ENCODE measurements around the gene OSGIN1.

Gene OSGIN1

DNA sequence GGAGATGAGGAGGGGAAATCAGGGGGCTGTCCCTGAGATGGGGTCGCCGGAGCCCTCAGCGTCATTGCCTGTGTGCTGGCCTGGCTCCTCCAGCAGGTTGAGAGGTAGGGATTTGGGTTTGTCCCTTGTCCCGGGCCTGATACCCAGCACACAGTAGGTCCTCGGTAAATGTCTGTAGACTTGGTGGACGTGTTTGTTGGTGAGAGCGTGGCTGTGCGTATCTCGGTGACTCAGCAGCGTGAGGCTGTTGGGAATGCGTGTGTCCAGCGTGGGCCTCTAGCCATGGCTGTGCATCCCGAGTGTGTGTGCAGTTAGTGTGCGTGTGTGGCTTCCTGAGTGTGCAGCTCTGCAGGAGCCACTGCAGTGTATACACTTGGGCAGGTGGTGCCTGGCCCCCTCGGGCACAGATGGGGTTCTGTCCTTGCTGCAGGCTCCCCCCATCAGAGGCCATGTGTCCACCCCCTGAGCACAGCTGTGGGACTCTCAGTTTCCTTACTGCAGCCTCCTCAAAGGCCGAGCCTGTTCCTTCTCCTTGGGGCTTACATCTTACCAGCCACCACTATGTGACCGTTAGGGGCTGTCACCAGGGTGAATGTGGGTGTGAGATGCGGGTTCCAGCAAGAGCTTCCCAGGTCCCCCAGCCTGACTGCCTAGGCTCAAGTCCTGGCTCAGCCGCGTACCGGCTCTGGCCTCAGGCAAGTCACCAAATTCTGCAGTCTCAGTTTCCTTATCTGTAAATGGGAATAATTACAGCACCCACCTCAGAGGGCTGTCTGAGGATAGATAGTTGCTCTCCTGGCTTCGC lies 20.7 kb downstream of the OSGIN1 start:
- no peak for DNase-seq

DNA sequence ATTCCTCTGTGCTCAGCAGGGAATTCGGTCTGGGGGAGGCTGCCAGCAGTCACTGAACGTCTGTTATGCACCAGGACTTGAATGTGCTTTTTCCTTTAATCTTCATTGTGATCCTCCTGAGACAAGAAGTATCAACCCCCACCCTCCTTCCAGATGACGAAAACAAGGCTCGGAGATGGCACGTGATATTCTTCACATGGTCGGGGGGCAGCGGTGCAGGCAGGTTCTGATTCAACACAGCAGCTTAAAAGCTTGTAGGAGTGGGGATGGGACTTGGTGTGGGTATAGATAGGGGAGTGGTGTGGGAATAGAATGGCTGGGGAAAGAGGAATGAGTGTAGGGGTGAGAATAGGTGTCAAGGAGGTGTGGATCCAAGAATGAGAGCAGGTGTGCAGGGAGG lies 21.4 kb downstream of the OSGIN1 start:
- no peak for DNase-seq

GRCh38 chr16:83975590-83976260 lies 22.7 kb downstream of the OSGIN1 start:
- no peak for DNase-seq

DNA sequence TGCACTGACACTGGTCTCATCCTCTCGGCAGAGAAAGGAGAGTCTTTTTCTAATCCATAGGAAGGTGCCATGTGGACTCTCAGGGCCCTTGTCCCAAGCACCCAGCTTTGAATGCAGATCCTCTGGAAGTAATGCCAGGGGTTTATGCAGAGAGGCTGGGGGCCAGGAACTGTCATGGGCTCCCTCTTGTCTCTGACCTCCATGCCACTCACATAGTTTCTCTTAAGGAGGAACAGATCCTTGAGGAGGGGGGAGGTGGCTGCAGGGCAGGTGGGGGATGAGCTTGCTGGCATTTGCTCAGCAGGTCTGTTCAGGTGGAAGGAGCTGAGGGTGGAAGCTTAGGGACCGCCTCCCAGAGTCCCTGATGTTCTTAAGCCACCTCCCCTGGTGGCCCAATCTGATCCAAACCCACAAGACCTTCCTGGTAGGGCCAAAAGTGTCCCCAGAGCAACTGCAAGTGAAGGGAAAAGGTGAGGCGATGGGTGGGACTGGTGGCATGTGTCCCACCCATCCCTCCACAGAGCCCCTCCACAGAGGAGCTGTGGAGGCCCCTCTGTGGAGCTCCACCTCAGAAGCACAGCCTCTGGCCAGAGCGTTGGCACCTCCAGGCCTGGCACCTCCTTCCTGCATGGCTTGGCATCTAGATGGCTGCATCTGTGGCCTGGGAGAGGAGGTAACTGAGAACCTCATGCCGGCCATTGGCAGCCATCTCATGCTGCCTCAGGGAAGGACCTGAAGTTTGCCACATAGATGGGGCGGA lies 24.2 kb downstream of the OSGIN1 start:
- no peak for DNase-seq

DNA sequence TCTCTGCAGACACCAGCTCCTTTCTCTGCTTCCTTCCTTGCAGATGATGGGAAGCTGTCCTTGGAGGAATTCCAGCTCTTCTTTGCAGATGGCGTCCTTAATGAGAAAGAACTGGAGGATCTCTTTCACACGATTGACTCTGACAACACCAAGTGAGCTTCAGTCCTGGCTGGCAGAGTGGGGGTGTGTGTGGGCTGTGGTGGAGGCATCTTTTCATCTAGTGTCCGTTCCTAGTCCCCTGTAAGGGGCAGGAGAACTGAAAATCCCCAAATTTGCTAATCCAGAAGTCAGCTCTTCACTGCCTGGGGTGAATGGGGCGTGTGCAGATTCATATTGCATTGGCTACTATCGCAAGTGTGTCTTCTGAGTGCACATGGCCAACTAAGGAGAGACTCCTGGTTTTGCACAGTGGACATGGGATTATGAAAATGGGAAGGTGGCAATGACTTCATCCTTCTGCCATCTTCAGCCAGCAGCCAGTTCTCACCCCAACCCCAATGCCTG lies 25.4 kb downstream of the OSGIN1 start:
- DNase-seq, result no peak

- no peak for DNase-seq
Measured at GRCh38 chr16:83979441-83979840, 26.4 kb downstream of the OSGIN1 start.

DNA sequence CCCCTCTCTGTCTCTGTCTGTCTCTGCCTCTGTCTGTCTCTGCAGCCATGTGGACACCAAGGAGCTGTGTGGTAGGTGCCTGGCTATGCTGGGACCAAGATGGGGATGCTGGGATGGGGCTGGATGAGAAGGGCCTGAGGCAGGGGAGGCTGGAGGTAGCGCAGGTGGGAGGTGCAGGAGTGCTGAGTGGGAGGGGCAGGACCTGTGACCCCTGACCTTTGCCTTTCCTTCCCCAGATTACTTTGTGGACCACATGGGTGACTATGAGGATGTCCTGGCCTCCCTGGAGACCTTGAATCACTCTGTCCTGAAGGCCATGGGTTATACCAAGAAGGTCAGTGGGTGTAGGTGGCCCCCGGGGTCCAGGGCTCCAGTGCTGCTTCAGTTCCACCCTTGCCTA lies 27.8 kb downstream of the OSGIN1 start:
- DNase-seq, result no peak

DNA sequence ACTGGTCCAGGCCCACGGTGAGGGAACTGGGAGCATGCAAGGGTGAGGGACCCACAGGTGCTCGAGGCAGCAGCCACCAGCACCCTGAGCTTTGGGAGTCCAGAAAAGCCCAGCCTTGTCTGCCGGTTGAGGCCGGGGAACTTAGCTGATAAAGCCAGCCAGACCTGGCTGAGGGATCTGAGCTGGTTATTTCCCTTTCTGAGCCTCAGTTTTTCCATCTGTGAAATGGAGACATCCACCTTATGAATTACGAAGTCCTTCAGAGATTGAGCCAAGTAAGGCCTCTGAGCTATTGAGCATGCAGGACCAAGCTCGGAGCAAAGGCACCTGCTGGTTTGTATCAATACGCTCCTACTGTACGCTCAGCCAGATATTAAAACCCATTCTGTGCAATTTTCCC lies 28.8 kb downstream of the OSGIN1 start:
- no peak for DNase-seq

DNA sequence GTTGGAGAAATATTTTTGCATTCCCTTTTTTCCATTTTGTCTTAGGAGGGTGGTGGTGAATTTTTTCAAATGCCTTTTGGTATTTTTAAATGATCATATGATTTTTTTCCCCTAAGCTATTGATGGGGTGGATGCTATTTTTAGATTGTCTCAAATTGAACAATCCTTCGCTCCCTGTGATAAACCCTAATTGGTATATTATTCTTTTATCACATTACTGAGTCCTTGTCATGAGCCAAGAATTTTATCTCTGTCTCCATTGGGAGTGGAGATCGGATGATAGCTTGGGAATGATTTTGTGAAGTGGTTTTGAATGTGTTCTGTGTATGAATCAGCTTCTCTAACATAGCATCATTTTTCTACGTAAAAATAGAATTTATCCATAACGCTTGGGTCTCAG lies 30.5 kb downstream of the OSGIN1 start:
- no peak for DNase-seq

DNA sequence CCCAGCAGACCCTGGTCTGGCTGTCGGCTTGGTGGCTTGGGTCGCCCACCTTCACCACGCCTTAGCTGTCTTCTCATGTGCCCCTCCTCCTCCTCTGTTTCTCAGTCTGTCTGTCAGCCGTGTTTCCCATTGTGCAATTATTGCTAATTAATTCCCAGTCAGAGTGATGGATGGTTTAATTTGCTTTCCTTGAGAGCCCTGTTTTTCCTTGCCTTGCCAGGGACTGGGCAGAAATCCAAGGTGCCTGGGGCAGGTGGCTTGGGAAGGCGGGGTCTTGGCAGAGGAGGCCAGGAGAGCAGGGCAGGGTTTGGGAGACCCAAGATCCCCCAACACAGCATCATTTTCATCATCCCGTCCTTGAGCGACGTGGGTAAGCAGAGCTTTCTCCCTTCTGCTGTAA lies 36.3 kb downstream of the OSGIN1 start:
- no peak for DNase-seq

DNA sequence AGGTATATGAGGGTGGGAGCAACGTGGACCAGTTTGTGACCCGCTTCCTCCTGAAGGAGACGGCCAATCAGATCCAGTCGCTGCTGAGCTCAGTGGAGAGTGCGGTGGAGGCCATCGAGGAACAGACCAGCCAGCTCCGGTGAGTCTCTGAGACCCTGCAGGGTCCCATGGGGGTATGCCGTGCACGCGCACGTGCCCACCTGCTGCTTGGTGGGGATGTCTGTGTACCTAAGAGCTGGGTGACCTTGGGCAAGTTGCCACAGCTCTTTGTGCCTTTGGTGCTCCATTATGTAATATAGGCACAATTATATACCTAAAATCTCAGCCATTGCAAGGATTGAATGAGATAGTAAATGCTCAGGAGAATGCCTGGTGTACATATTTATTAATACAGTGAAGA lies 37.5 kb downstream of the OSGIN1 start:
- no peak for DNase-seq

GRCh38 chr16:83992624-83993023 lies 39.6 kb downstream of the OSGIN1 start:
- DNase-seq, result no peak

DNA sequence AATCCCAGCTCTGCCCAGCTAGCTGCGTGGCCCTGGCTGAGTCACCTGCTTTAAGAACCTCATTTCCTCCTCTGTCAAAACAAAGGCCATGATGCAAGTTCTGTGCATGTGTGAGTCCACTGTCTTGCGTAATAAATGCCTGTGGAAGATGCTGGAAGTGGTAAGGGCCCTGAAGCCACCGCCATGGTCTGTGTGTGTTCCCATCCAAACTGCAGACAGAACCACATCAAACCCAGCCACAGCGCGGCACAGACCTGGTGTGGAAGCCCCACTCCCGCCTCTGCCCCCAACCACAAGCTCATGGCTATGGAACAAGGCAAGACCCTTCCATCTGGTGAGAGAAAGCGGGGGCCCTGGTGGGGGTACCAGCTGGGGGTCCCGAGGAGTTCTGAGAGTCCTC lies 41.0 kb downstream of the OSGIN1 start:
- DNase-seq, result no peak

DNA sequence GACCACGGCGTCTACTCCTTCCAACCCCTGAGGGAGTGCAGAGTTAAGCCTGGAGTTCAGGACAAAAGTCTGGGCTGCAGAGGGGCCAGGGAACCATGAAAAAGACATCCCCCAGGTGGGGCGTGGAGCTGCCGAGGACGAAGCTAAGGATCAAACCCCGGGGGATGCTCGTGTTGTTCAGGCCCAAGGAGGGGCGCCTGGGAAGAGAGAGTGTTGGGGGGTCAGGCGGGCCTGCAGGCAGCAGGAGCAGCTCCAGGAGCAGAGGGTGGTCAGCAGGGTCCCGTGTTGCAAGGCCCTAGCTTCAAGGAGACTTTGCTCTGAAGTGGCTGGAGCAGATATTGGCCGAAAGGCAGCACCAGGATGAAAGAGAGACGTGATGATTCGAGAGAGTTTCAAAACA lies 41.7 kb downstream of the OSGIN1 start:
- DNase-seq, result no peak

GRCh38 chr16:83995754-83996153 lies 42.7 kb downstream of the OSGIN1 start:
- DNase-seq, result no peak

DNA sequence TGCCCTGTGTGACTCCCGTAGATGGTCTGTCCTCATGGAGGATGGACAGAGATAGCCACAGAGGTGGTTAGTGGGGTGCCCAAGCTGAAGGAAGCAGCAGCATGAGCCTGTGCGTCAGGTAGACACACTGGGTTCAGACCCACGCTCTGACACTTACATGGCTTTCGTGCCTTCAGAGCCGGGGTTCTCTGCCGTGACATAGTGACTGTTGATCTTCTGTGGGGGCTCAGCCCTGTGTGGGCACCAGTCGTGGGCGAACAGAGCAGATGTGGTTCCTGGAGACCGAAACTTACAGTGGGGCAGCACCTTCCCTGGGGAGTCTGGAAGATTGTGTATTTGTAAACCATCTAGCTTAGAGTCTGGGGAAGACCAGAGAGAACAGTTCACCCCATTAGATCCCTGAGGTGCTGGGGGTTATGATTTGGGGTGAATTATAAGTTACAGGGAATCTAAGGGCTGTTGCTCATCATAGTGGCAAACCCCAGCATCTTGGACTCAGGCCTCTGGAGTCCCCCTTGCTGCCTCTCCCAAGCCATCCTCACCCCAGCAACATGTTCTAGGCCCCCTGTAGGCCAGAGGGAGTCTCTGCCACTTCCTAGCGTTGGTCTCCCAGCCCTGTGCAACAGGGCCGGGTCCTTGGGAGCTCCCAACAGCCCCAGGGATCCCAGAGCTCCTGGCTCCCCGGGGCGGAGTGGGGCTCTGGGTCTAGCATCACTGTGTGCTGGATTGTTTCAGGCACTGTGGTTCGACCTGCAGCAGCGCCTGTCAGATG lies 43.6 kb downstream of the OSGIN1 start:
- no peak for DNase-seq

GRCh38 chr16:83998091-83998490 lies 45.1 kb downstream of the OSGIN1 start:
- no peak for DNase-seq

DNA sequence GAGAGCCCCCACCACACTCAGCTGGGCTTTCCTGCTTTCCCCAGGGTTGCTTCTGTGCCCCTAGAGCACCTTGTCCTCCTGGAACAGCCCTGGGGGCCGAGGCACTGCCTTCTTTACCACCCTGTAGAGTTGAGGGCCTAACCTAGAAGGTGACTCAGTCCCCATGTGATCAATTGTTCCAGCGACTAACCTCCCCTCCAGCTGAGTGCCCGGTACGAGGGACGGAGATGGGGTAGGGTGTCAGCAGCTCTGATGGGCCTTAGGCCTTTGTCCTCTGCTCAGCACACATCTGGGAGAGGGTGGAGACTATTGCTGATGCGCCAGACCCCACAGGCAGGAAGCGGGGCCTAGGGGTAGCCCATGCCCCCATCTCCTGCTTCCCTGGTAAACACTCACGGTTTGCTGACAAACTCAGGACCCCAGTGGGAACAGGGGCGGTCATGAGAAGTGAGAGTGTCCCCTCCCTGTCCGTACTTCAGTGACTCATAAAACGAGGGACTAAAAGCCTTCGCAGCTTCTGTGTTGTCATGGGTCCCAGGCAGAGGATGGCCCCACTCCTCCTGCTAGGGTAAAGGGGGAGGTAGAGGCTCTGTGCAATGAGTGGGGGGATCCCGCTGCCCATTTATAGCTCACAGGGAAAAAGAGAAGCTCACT lies 48.1 kb downstream of the OSGIN1 start:
- no peak for DNase-seq

- no peak for DNase-seq
Measured at GRCh38 chr16:84001726-84002125, 48.7 kb downstream of the OSGIN1 start.

DNA sequence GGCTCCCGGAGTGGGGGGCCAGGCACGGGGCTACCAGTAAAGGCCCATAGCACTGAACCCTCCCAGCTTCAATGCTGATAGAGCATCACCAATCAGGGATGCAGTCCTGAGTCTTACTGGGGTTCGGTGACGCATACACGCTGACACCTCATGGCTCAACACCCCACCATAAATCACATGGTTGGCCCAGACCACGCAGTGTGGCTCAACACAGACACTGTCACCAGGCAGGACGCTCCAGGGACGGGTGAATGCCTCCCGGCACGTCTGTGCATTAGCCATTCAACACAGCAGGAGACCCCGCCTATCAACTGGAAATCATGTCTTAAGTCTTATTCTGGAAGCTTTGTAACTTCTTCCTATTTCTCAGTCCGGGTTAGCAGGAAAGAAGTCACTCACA lies 50.0 kb downstream of the OSGIN1 start:
- no peak for DNase-seq

- no peak for DNase-seq
Measured at GRCh38 chr16:84004442-84004841, 51.4 kb downstream of the OSGIN1 start.

DNA sequence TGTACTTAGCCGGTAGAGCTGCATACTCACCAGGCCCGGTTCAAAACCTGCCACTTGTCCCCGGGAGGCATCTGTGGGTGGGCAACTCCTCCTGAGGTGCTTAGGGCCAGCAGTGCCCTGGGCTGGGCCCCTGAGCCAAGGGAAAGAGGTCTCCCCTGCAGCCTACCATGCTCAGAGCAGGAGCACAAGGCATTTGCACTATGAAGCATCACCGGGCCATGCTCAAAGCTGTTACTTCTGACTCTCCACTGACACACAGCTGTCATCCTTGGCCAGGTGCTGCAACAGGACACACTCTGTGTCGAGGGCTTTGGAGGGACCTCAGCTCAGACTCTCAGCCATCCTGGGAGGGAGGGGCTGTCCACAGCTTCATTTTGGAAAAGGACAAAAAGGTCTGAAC lies 52.4 kb downstream of the OSGIN1 start:
- DNase-seq, result no peak
